ENCODE results near the gene ZBTB47.

ZBTB47 gene

GRCh38 chr3:42666577-42666998 is 13.1 kb downstream of the ZBTB47 start:
- DNase-seq = no peak

GRCh38 chr3:42667096-42667522 is 13.6 kb downstream of the ZBTB47 start:
- no peak for DNase-seq

- no peak for DNase-seq
These were observed 14.3 kb downstream of the ZBTB47 start for GRCh38 chr3:42667523-42668412.

- DNase-seq = no peak
These were observed 14.9 kb downstream of the ZBTB47 start for GRCh38 chr3:42668413-42668760.

- DNase-seq = no peak
These were observed 15.3 kb downstream of the ZBTB47 start for GRCh38 chr3:42668793-42669217.

- no peak for DNase-seq
These were observed 16.6 kb downstream of the ZBTB47 start for GRCh38 chr3:42670051-42670576.

- DNase-seq = no peak
These were observed 17.2 kb downstream of the ZBTB47 start for GRCh38 chr3:42670670-42671069.

- no peak for DNase-seq
These were observed 19.0 kb downstream of the ZBTB47 start for GRCh38 chr3:42672515-42672914.

- no peak for DNase-seq
These were observed 19.6 kb downstream of the ZBTB47 start for GRCh38 chr3:42673082-42673481.

- no peak for DNase-seq
These were observed 20.6 kb downstream of the ZBTB47 start for GRCh38 chr3:42674146-42674545.

GRCh38 chr3:42675909-42676308 is 22.4 kb downstream of the ZBTB47 start:
- no peak for DNase-seq

- no peak for DNase-seq
These were observed 24.9 kb downstream of the ZBTB47 start for GRCh38 chr3:42678447-42678846.

GRCh38 chr3:42680271-42680670 is 26.8 kb downstream of the ZBTB47 start:
- DNase-seq = no peak

GRCh38 chr3:42680806-42681205 is 27.3 kb downstream of the ZBTB47 start:
- no peak for DNase-seq

GRCh38 chr3:42681361-42682038 is 28.0 kb downstream of the ZBTB47 start:
- no peak for DNase-seq

GRCh38 chr3:42682301-42683070 is 29.0 kb downstream of the ZBTB47 start:
- no peak for DNase-seq

- no peak for DNase-seq
These were observed 30.5 kb downstream of the ZBTB47 start for GRCh38 chr3:42683875-42684598.

GRCh38 chr3:42684632-42685362 is 31.3 kb downstream of the ZBTB47 start:
- DNase-seq = no peak

GRCh38 chr3:42685363-42685881 is 31.9 kb downstream of the ZBTB47 start, which contains the start of gene KLHL40:
TSS of gene KLHL40 (plus strand) at chr3:42685537. CDS start at chr3:42685619, 82 bp downstream.
- DNase-seq = no peak

GRCh38 chr3:42685891-42686820 is 32.7 kb downstream of the ZBTB47 start:
- DNase-seq = no peak
